Neuronal stem cell (in vitro differentiated cells): ENCODE results near the gene NSRP1.
"Not testable (repeated sequence)": the region's sequence is repeated elsewhere in the genome, so short reads cannot be mapped to it uniquely, and the experiment has no call there.

Experiments used
- DNase-seq: peaks from one replicate; pipeline ENCODE4 v3.0.0-alpha.2; 2013; ENCODE audit warnings: low spot score
- H2AFZ ChIP-seq: one replicate; pipeline ENCODE4 v1.6.1; 2013; ENCODE audit warnings: mild to moderate bottlenecking, low read length, inconsistent platforms
- H2AK5ac ChIP-seq: 2 replicates; pipeline ENCODE4 v1.6.1; 2013; ENCODE audit warnings: low read depth, mild to moderate bottlenecking, inconsistent platforms, low read length, moderate library complexity, mixed read lengths
- H2BK120ac ChIP-seq: 2 replicates; pipeline ENCODE4 v1.6.1; 2013; ENCODE audit warnings: low read depth, mild to moderate bottlenecking, inconsistent platforms, low read length, moderate library complexity, mixed read lengths
- H2BK12ac ChIP-seq: one replicate; pipeline ENCODE4 v1.6.1; 2013; ENCODE audit warnings: low read length, inconsistent platforms
- H2BK15ac ChIP-seq: 2 replicates; pipeline ENCODE4 v1.6.1; 2013; ENCODE audit warnings: mild to moderate bottlenecking, low read length, inconsistent platforms, mixed read lengths
- H2BK5ac ChIP-seq: one replicate; pipeline ENCODE4 v1.6.1; 2013; ENCODE audit warnings: inconsistent platforms, mild to moderate bottlenecking, low read length, moderate library complexity
- H3K14ac ChIP-seq: one replicate; pipeline ENCODE4 v1.6.1; 2013; ENCODE audit warnings: low read length, inconsistent platforms
- H3K18ac ChIP-seq: 2 replicates; pipeline ENCODE4 v1.6.1; 2013; ENCODE audit warnings: low read length, inconsistent platforms
- H3K23ac ChIP-seq: 2 replicates; pipeline ENCODE4 v1.6.1; 2013; ENCODE audit warnings: low read depth, mild to moderate bottlenecking, mixed read lengths, low read length, inconsistent platforms; ENCODE audit not compliant: poor library complexity
- H3K27ac ChIP-seq: replicated peaks from 3 replicates; pipeline ENCODE4 v1.5.1; 2013; ENCODE audit warnings: low read length, inconsistent platforms
- H3K27me3 ChIP-seq, 3 experiments: 2 replicates each; pipeline ENCODE4 v1.6.1; 2013; ENCODE audit warnings: low read length in 3 of 3, mild to moderate bottlenecking in 2 of 3, inconsistent platforms in 1 of 3, low read depth in 1 of 3, mixed read lengths in 1 of 3, moderate library complexity in 1 of 3; ENCODE audit not compliant: control insufficient read depth in 3 of 3, insufficient read depth in 3 of 3
- H3K36me3 ChIP-seq, 2 donors: replicated peaks in 1 of 2; 2 replicates each; pipeline ENCODE4 v1.6.1; 2013; ENCODE audit warnings: low read length in 2 of 2; ENCODE audit not compliant: control insufficient read depth in 2 of 2, insufficient read depth in 2 of 2
- H3K4ac ChIP-seq: 2 replicates; pipeline ENCODE4 v1.6.1; 2013; ENCODE audit warnings: inconsistent platforms, mild to moderate bottlenecking, low read length, moderate library complexity
- H3K4me1 ChIP-seq, 2 donors: 1 replicate in 1 of 2; 2 replicates in 1 of 2; pipeline ENCODE4 v1.6.1; 2013; ENCODE audit warnings: low read length in 2 of 2, low read depth in 1 of 2; ENCODE audit not compliant: control insufficient read depth in 2 of 2, insufficient read depth in 1 of 2
- H3K4me2 ChIP-seq: one replicate; pipeline ENCODE4 v1.6.1; 2013; ENCODE audit warnings: mild to moderate bottlenecking, low read length, inconsistent platforms; ENCODE audit not compliant: insufficient read depth, poor library complexity, severe bottlenecking
- H3K4me3 ChIP-seq, 2 donors: 2 replicates each; pipeline ENCODE4 v1.5.1; 2013; ENCODE audit warnings: low read length in 2 of 2, mild to moderate bottlenecking in 2 of 2, inconsistent platforms in 1 of 2, moderate library complexity in 1 of 2
- H3K79me1 ChIP-seq: one replicate; pipeline ENCODE4 v1.6.1; 2013; ENCODE audit warnings: low read depth, mild to moderate bottlenecking, inconsistent platforms, low read length, moderate library complexity
- H3K9ac ChIP-seq: one replicate; pipeline ENCODE4 v1.6.1; 2013; ENCODE audit warnings: mild to moderate bottlenecking, low read depth, low read length, inconsistent platforms; ENCODE audit not compliant: poor library complexity
- H3K9me3 ChIP-seq, 2 donors: replicated peaks in 1 of 2; 2 replicates each; pipeline versions ENCODE3 to v1.6.1; 2013; ENCODE audit warnings: low read length in 2 of 2, mild to moderate bottlenecking in 2 of 2, inconsistent platforms in 1 of 2, low read depth in 1 of 2, mixed read lengths in 1 of 2, moderate library complexity in 1 of 2; ENCODE audit not compliant: control insufficient read depth in 2 of 2, insufficient read depth in 1 of 2
- H4K8ac ChIP-seq: one replicate; pipeline ENCODE4 v1.6.1; 2013; ENCODE audit warnings: low read depth, mild to moderate bottlenecking, inconsistent platforms, low read length, moderate library complexity
- H4K91ac ChIP-seq: one replicate; pipeline ENCODE4 v1.6.1; 2013; ENCODE audit warnings: low read length, low read depth, mild to moderate bottlenecking, inconsistent platforms; ENCODE audit not compliant: poor library complexity
- WGBS, 2 donors: extraction: QIAGEN DNeasy Blood & Tissue Kit; methylation state at CpG; one replicate each; pipeline ENCODE4 v1.1.7; 2013; ENCODE audit warnings: missing lambda C conversion rate in 2 of 2, mixed read lengths in 1 of 2; ENCODE audit not compliant: insufficient read length in 2 of 2, insufficient replicate concordance in 1 of 2; ENCODE audit errors: extremely low coverage in 2 of 2; 5-methylcytosine and 5-hydroxymethylcytosine counted together

NSRP1 gene

GRCh38 chr17:30147860-30148259 lies 31.2 kb downstream of the NSRP1 start:
- H2BK120ac ChIP-seq, H3K27me3 ChIP-seq, DNase-seq, H3K9me3 ChIP-seq, H2BK12ac ChIP-seq, H3K4me2 ChIP-seq, H3K18ac ChIP-seq, H2BK5ac ChIP-seq, H2AFZ ChIP-seq, H3K9ac ChIP-seq, H2BK15ac ChIP-seq, H4K91ac ChIP-seq, H4K8ac ChIP-seq, H3K4me3 ChIP-seq, H3K4ac ChIP-seq, H2AK5ac ChIP-seq, H3K23ac ChIP-seq, H3K14ac ChIP-seq, H3K4me1 ChIP-seq, H3K79me1 ChIP-seq, H3K27ac ChIP-seq: not testable (repeated sequence)
- WGBS, 2 donors, result no CpG with 5 or more reads among the region's 6 CpGs
- peaks cover 0 to 54% of the 10 kb centered on the region in 2 donors for H3K36me3 ChIP-seq

GRCh38 chr17:30148376-30148775 lies 31.8 kb downstream of the NSRP1 start:
- Histone ChIP-seq H2AK5ac (no peak overlapping the region), H3K4me2 (no peak overlapping the region), H3K27me3 (no peaks in the 10 kb centered on the region), H4K91ac (no peak overlapping the region), H3K23ac (no peak overlapping the region), H2BK15ac (no peak overlapping the region), H2BK12ac (no peak overlapping the region), H3K4me3 (no peak overlapping the region), H3K14ac (no peak overlapping the region), H3K4me1 (no peaks in the 10 kb centered on the region), H3K79me1 (no peaks in the 10 kb centered on the region), H2AFZ (no peak overlapping the region), H4K8ac (no peak overlapping the region), H3K18ac (no peak overlapping the region), H3K9ac (no peak overlapping the region), H2BK120ac (no peak overlapping the region), H3K9me3 (peaks cover 0 to 3% of the 10 kb centered on the region in 2 donors), H3K27ac (no peak overlapping the region), H3K36me3 (peaks cover 0 to 51% of the 10 kb centered on the region in 2 donors), H2BK5ac (no peak overlapping the region), H3K4ac (no peak overlapping the region)
- no CpG with 5 or more reads among the region's 1 CpG for WGBS, 2 donors
- no peak for DNase-seq

- Histone ChIP-seq H3K9me3 (no peaks in the 10 kb centered on the region), H2AFZ (no peak overlapping the region), H2BK12ac (no peak overlapping the region), H2BK120ac (no peak overlapping the region), H3K14ac (no peak overlapping the region), H2BK15ac (no peak overlapping the region), H3K4me2 (no peak overlapping the region), H4K8ac (no peak overlapping the region), H2AK5ac (no peak overlapping the region), H2BK5ac (no peak overlapping the region), H3K18ac (no peak overlapping the region), H3K4me3 (no peak overlapping the region), H3K36me3 (peaks cover 0 to 39% of the 10 kb centered on the region in 2 donors), H3K4ac (no peak overlapping the region), H4K91ac (no peak overlapping the region), H3K27ac (no peak overlapping the region), H3K4me1 (no peaks in the 10 kb centered on the region), H3K27me3 (no peaks in the 10 kb centered on the region), H3K79me1 (no peaks in the 10 kb centered on the region), H3K23ac (no peak overlapping the region), H3K9ac (no peak overlapping the region)
- WGBS, 2 donors, result no CpG with 5 or more reads among the region's 4 CpGs
- no peak for DNase-seq
These were observed 34.9 kb downstream of the NSRP1 start for GRCh38 chr17:30151471-30151870.

GRCh38 chr17:30153463-30153862 lies 36.8 kb downstream of the NSRP1 start:
- Histone ChIP-seq H4K91ac (no peak overlapping the region), H3K36me3 (peaks cover 0 to 52% of the 10 kb centered on the region in 2 donors), H3K4me3 (no peak overlapping the region), H2BK15ac (no peak overlapping the region), H3K23ac (no peak overlapping the region), H3K14ac (no peak overlapping the region), H3K27me3 (no peaks in the 10 kb centered on the region), H3K18ac (no peak overlapping the region), H2BK120ac (no peak overlapping the region), H3K4me2 (no peak overlapping the region), H3K9me3 (peaks cover 0 to 3% of the 10 kb centered on the region in 2 donors), H2AFZ (no peak overlapping the region), H2BK5ac (no peak overlapping the region), H4K8ac (no peak overlapping the region), H3K4ac (no peak overlapping the region), H3K9ac (no peak overlapping the region), H3K27ac (no peak overlapping the region), H2AK5ac (no peak overlapping the region), H2BK12ac (no peak overlapping the region), H3K79me1 (no peaks in the 10 kb centered on the region), H3K4me1 (no peaks in the 10 kb centered on the region)
- no peak for DNase-seq
